Testis (tissue), 2 donors: Measurements from ENCODE around the gene NTM.

Source experiments
- CTCF ChIP-seq, 3 experiments: fragments of 450-650 bp in 2 of 3; fragments of 200-600 bp in 1 of 3; sonication (generic) in 1 of 3; IDR thresholded peaks; one replicate each; pipeline ENCODE4 v1.5.1; 2016 to 2019; ENCODE audit warnings: antibody characterized with exemption in 3 of 3, mild to moderate bottlenecking in 2 of 3, moderate library complexity in 1 of 3
- POLR2A ChIP-seq: fragments of 450-650 bp; IDR thresholded peaks from one replicate; pipeline ENCODE4 v1.6.1; 2017; ENCODE audit warnings: antibody characterized with exemption, mild to moderate bottlenecking, moderate library complexity

- TF ChIP-seq CTCF (IDR thresholded peaks at IDR 0.05) (no peak), POLR2A (no peak)
Measured at GRCh38 chr11:132111316-132111715, 740.9 kb downstream of the NTM start.
